Loucy (cell line): Measurements from ENCODE around the gene STXBP6.

Experiments
- CTCF ChIP-seq: fragments of 200-600 bp; sonication (generic); conservative IDR thresholded peaks from 2 replicates; pipeline ENCODE4 v1.5.1; 2014; ENCODE audit warnings: mild to moderate bottlenecking, antibody characterized with exemption, low read length
- EZH2phosphoT487 ChIP-seq: fragments of 200-600 bp; IDR thresholded peaks from 2 replicates; pipeline ENCODE4 v1.6.1; 2018; ENCODE audit warnings: antibody characterized with exemption, mild to moderate bottlenecking, moderate library complexity, borderline replicate concordance

- TF ChIP-seq CTCF (no peak), EZH2phosphoT487 (no peak)
Measured at GRCh38 chr14:25003537-25003936, 46.4 kb downstream of the STXBP6 start.
